NCI-H2196 (cell line): ENCODE results near the gene C5orf63.
"Not testable (repeated sequence)": the region's sequence is repeated elsewhere in the genome, so short reads cannot be mapped to it uniquely, and the experiment has no call there.

ENCODE experiments used
- DNase-seq: peaks from one replicate; lab custom pipeline; 2025; ENCODE audit not compliant: unreplicated experiment; lab: John Stamatoyannopoulos, UW

C5orf63 gene

DNA sequence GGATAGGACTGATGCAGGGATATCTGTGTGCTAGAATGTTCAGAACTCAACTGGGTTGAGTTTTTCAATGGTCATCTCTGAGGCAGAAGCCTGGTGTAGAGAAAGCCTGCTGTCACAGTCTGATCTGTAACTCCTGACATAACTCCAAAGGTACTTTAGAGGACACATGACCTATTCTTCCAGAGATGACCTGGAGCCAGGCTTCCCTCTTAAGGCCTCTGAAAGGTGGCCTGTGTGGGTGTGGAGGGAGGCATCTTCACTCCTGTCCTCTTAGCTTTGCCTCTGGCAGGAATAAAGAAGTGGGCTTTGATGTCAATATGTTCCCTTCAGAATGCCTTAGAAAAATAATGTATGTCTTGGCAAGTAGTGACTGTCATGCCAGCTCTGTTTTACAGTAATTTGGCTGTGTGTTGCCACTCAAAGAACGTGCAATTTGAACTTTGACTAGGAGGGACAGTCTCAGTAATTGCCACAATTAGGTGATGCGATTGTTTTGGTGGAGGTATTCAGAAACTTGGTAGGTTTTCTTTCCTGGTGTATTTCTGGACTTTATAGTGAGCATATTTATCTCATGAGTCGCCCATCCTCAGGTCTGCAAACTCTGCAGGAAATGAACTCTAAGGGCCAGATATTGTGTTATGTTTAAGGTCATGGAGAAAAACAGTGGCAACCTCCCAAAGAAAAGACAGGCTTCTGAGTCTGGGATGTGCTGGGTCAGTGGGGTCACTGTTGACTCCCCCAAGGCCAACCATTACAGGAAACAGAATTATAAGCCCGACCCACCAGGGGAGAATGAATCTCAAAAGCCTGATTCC lies 3.2 kb upstream of the C5orf63 start:
- no peak for DNase-seq

DNA sequence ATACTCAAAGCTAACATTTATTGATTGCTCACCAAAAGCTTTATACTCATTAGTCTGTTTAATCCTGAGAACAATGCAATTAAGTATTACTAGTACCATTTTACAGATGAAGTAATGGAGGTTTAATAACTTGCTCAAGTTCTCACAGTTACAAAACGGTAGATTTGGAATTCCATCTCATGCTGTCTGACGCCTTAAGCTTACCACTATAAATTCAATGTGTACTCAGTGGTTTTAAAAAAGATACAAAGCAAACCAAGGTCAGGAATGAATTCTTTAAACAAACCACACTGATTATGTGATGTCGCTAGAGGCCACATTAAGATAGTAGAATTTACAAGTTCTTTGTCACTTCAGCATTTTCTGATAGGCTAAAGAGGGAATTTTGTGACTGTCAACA lies 1.2 kb upstream of the C5orf63 start:
- no peak for DNase-seq

GRCh38 chr5:127070243-127070642 lies 3.1 kb downstream of the C5orf63 start:
- no peak for DNase-seq

- no peak for DNase-seq
Measured at GRCh38 chr5:127068493-127069214, 4.6 kb downstream of the C5orf63 start.

DNA sequence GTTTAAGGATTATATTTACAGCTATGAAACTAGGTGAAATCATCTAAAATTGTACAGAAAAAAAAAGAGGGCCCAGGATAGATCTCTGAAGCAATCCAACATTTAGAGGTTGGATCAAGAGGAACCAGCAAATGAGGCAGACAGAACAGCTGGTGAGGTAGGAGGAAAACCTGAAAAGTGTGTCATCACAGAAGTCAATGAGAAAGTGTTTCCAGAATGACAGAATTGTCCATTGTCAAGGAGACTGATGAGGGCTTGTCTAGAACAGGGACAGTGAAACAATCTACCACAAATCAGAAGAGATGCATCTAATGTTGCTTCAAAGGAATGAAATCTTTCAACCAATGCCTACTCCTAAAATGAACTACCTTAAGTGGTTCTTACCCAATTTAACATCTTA lies 6.6 kb downstream of the C5orf63 start:
- no peak for DNase-seq

- no peak for DNase-seq
Measured at GRCh38 chr5:127064253-127064840, 9.0 kb downstream of the C5orf63 start.

DNA sequence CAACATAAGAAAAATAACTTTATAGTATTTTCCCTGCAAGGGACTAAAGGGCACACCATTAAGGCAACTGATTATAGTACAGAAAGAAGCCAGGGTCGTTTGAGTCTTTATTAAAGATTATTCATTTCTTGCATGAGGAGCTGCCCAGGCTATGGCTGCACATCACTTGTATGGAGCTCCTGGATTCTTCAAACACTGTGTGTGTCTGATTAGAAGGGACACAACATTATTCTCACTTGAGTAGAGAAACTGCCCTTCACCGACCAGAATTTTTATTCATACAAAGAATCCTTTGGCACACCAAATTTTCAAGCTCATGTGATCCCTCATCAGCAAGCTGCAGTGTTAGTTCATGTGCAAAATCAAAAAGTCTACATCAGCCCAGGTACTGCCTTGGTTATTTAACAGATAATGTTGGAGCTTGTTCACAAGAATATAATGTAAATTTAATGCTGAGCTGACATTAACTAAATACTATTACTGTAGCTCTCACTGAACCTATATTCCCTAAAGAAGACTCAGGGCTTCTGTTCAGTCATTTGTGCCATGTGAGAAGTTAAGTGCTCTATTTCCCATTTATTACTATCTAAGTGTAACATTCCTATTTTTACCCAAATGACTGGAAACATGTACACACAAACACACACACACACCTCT lies 9.9 kb downstream of the C5orf63 start:
- DNase-seq: no peak

DNA sequence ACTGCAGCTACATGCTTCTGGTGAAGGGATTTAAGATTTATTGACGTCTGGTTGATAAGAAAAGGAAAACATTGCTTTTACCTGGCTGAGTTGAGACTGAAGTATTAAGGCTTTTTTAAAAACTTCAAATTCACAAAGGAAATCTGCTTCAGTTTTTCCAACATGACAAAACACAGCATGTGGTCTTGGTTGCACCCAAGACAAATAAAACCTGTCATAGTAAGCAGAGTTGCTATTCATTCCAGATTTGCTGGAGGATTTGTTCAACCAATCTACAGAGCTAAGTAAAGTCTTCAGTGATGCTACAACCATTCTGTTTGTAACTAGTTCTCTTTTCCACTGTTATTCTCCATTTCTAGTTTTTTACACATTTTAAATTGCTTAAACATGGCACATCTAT lies 11.3 kb downstream of the C5orf63 start:
- no peak for DNase-seq

DNA sequence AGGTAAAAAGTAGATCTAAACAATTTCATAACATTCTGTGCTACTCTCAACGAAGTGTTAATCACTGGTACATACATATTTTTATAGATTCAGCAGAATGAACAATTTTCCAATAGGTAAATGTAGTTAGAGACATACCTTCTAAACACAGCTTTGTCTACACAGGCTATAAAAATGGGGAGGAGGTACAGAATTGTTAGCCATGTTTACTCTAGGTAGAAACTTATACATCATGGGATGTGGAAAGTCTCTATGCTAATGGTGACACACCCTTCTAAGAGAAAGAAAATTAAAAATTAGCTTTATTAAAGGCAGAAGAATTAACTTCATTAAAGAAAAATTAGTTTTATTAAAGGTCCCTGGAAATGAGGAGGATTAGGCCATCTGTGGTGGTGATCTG lies 11.8 kb downstream of the C5orf63 start:
- no peak for DNase-seq

- no peak for DNase-seq
Measured at GRCh38 chr5:127060470-127060985, 12.8 kb downstream of the C5orf63 start.

DNA sequence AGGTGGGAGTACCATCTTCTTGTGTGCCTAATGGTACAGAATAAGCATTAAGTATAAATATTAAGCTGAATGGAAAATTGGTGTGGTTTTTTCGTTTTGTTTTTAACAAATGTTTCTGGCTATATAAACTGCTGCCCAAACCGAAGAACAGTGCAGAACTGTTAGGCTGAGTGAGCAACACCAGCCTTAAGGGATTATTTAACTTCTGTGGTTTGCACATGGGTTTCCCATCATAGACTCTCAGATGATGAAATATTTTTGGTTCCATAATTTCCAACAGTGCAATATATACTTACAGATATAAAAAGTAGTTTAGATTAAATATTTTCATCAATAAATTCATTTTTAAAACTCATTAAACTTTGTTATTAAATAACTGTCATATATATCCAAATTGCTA lies 16.4 kb downstream of the C5orf63 start:
- DNase-seq: no peak

DNA sequence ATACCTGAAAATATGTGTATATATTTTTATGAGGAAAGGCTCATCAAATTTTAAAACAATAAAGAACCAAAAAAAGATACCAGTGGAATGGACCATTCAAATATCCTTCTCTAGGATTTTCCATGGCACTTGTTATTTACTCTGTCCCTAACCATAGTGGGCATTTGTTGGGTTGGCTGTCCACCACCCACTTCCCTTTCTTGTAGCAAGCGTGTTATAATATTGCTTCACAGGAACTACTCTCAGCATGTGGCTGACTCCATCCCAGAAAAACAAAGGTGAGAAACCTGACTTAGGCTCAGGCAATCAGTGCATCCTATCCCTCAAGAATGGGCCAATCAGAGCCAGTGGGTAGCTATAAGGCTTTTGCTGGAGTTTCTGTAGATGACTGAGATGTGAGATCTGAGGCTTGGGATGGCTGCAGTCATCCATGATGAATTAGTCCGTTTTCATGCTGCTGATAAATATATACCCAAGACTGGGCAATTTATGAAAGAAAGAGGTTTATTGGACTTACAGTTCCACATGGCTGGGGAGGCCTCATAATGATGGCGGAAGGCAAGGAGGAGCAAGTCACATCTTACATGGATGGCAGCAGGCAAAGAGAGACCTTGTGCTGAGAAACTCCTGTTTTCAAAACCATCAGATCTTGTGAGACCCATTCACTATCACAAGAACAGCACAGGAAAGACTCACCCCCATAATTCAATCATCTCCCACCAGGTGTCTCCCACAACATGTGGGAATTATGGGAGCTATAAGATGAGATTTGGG lies 17.2 kb downstream of the C5orf63 start:
- no peak for DNase-seq

- not testable (repeated sequence) for DNase-seq
Measured at GRCh38 chr5:127053551-127053950, 19.8 kb downstream of the C5orf63 start.

DNA sequence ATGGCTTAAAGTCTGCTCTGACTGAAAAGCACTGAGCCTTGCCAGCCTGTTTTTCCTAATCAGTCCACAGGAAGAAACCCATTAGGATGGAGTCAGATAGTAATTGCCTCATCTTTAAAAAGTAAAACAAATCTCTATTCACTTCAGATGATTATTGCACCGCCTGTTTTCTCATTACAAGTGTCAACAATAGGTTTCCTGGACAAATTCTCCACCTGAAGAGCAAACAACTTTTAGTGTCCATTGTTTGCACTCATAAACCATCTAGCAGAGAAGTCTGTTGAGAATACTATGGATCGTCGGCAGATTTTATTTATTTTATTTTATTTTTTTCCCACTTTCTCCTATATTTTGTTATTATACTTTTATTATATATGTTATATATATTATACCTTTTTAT lies 20.3 kb downstream of the C5orf63 start:
- no peak for DNase-seq

- no peak for DNase-seq
Measured at GRCh38 chr5:127051591-127051990, 21.7 kb downstream of the C5orf63 start.

- DNase-seq: no peak
Measured at GRCh38 chr5:127046343-127047072, 26.8 kb downstream of the C5orf63 start.

- DNase-seq: no peak
Measured at GRCh38 chr5:127042593-127042992, 30.7 kb downstream of the C5orf63 start.

DNA sequence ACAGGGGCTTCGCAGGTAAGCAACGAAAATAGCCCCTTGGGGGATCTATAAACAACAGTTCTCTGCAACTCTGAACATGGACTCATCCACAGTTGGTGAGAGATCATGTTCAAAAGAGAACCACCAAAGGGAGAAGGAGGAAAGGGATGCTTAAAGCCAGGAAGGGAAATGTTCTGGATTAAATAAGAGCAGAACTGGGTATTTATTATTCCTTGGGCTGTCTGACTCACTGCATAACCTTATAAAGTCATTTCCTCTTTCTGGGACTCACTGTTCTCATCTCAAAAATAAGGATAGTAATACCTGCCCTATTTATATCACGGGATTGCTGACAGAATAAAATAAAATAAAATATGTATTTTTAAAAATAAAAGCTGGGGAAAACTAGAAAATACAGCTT lies 31.7 kb downstream of the C5orf63 start:
- no peak for DNase-seq

- peak; percentile 60 for DNase-seq
Measured at GRCh38 chr5:127040796-127041520, 32.3 kb downstream of the C5orf63 start.
